HG02943 (cell line): ENCODE data around the gene FYB1.
"Not testable (repeated sequence)": the region's sequence is repeated elsewhere in the genome, so short reads cannot be mapped to it uniquely, and the experiment has no call there.

Experiments used
- ATAC-seq: cut with Tn5 transposase; IDR thresholded peaks from one replicate; pipeline ENCODE4 v1.9.1; 2021; ENCODE audit warnings: mild to moderate bottlenecking, low read depth, moderate library complexity; ENCODE audit not compliant: unreplicated experiment

FYB1 gene

GRCh38 chr5:39228596-39228995 lies 9.2 kb upstream of the FYB1 start:
- no peak for ATAC-seq

- no peak for ATAC-seq
Measured at GRCh38 chr5:39226558-39226957, 7.2 kb upstream of the FYB1 start.

GRCh38 chr5:39226100-39226451 lies 6.7 kb upstream of the FYB1 start:
- ATAC-seq: no peak

- no peak for ATAC-seq
Measured at GRCh38 chr5:39225405-39226099, 6.2 kb upstream of the FYB1 start.

GRCh38 chr5:39224196-39224761 lies 4.9 kb upstream of the FYB1 start:
- ATAC-seq: no peak

GRCh38 chr5:39223565-39224156 lies 4.3 kb upstream of the FYB1 start:
- no peak for ATAC-seq

GRCh38 chr5:39221671-39222070 lies 2.3 kb upstream of the FYB1 start:
- ATAC-seq: not testable (repeated sequence)

GRCh38 chr5:39220280-39221030 lies 1.1 kb upstream of the FYB1 start:
- no peak for ATAC-seq

GRCh38 chr5:39218482-39219402 lies 621 bp downstream of the FYB1 start:
- no peak for ATAC-seq

GRCh38 chr5:39217365-39218281 lies 1.7 kb downstream of the FYB1 start:
- peak; percentile 83 for ATAC-seq

GRCh38 chr5:39216631-39217030 lies 2.7 kb downstream of the FYB1 start:
- no peak for ATAC-seq

GRCh38 chr5:39215857-39216256 lies 3.5 kb downstream of the FYB1 start:
- no peak for ATAC-seq

- ATAC-seq: no peak
Measured at GRCh38 chr5:39214912-39215709, 4.3 kb downstream of the FYB1 start.

GRCh38 chr5:39213447-39214207 lies 5.7 kb downstream of the FYB1 start:
- no peak for ATAC-seq

GRCh38 chr5:39211773-39212172 lies 7.6 kb downstream of the FYB1 start:
- ATAC-seq: no peak

GRCh38 chr5:39209924-39210323 lies 9.4 kb downstream of the FYB1 start:
- ATAC-seq: peak; percentile 73

- ATAC-seq: no peak
Measured at GRCh38 chr5:39208471-39208870, 10.9 kb downstream of the FYB1 start.
